ENCODE data around the gene SND1. TPM values are rescaled to one million over a fixed set of nuclear protein-coding genes. Genes with fewer than 3 reads are reported as not detected.

The SND1 gene
- total and polyA plus RNA-seq, 2 donors (not counting 1 experiment from before 2014, with no cell fraction given), result 44.4 to 165 TPM

- H3K27ac ChIP-seq (ENCODE audit: low read length in 2 of 2), result no peak overlapping the region
- Mint-ChIP-seq H3K27me3 (no peaks in the 10 kb centered on the region), H3K9me3 (ENCODE audit: insufficient read depth) (no peaks in the 10 kb centered on the region), H3K4me3 (no peak overlapping the region), H3K27ac (no peak overlapping the region), H3K4me1 (peaks cover 9% of the 10 kb centered on the region)
- no peaks in the 10 kb centered on the region for H3K27me3 ChIP-seq (replicated peaks in 1 of 4; ENCODE audit: control extremely low read depth in 1 of 4, control insufficient read depth in 3 of 4, insufficient read depth in 4 of 4, low read length in 3 of 4)
- H3K9me3 ChIP-seq (ENCODE audit: control extremely low read depth in 1 of 3, control insufficient read depth in 2 of 3, insufficient read depth in 1 of 3, low read length in 2 of 3), result no peaks in the 10 kb centered on the region
- DNase-seq (no peak), ATAC-seq (ENCODE audit: low read depth) (no peak)
- ChIA-PET POLR2A (no interaction called here), CTCF (no interaction called here)
- peaks cover 9% of the 10 kb centered on the region for H3K79me2 ChIP-seq (ENCODE audit: control insufficient read depth, insufficient read depth, low read length)
- no peak overlapping the region for H3K9ac ChIP-seq (ENCODE audit: low read length)
- H3K4me1 ChIP-seq (ENCODE audit: control insufficient read depth in 2 of 2, insufficient read depth in 2 of 2, low read length in 2 of 2), result peaks cover 6 to 7% of the 10 kb centered on the region in 2 donors
- H3K4me2 ChIP-seq (replicated peaks; ENCODE audit: low read depth, low read length, poor library complexity, severe bottlenecking), result no peak overlapping the region
- H3K4me3 ChIP-seq (ENCODE audit: control extremely low read depth in 1 of 5, extremely low read depth in 1 of 5, insufficient read depth in 1 of 5, low read depth in 2 of 5, low read length in 4 of 5), result no peak overlapping the region
- H2AFZ ChIP-seq (ENCODE audit: insufficient read depth, low read depth, low read length, poor library complexity, severe bottlenecking), result no peak overlapping the region
- intact Hi-C loops (cut with micrococcal nuclease), result no loop called here
- H4K20me1 ChIP-seq (ENCODE audit: control insufficient read depth, insufficient read depth, low read length, poor library complexity, severe bottlenecking), result no peaks in the 10 kb centered on the region
- no peak for TF ChIP-seq EZH2 (IDR thresholded peaks at IDR 0.05; ENCODE audit: borderline replicate concordance, insufficient read depth, low read depth, low read length, poor library complexity, severe bottlenecking)
- TF ChIP-seq CTCF (IDR thresholded peaks at IDR 0.05), result no peak
- WGBS (ENCODE audit: insufficient coverage), result no CpG with 5 or more reads among the region's 2 CpGs
- peaks cover 0 to 19% of the 10 kb centered on the region in 2 experiments for H3K36me3 ChIP-seq (replicated peaks in 1 of 2; ENCODE audit: control extremely low read depth in 1 of 2, control insufficient read depth in 1 of 2, extremely low read depth in 1 of 2, insufficient read depth in 2 of 2, low read length in 1 of 2)
Measured at GRCh38 chr7:127894588-127894987, 242.6 kb downstream of the SND1 start.

GRCh38 chr7:127895360-127895759, 243.4 kb downstream of the SND1 start:
- Histone ChIP-seq H4K20me1 (ENCODE audit: control insufficient read depth, insufficient read depth, low read length, poor library complexity, severe bottlenecking) (no peaks in the 10 kb centered on the region), H3K36me3 (replicated peaks in 1 of 2; ENCODE audit: control extremely low read depth in 1 of 2, control insufficient read depth in 1 of 2, extremely low read depth in 1 of 2, insufficient read depth in 2 of 2, low read length in 1 of 2) (peaks cover 0 to 13% of the 10 kb centered on the region in 2 experiments), H3K9ac (ENCODE audit: low read length) (no peak overlapping the region), H3K27me3 (replicated peaks in 1 of 4; ENCODE audit: control extremely low read depth in 1 of 4, control insufficient read depth in 3 of 4, insufficient read depth in 4 of 4, low read length in 3 of 4) (no peaks in the 10 kb centered on the region), H3K4me1 (ENCODE audit: control insufficient read depth in 2 of 2, insufficient read depth in 2 of 2, low read length in 2 of 2) (peaks cover 6 to 9% of the 10 kb centered on the region in 2 donors), H3K9me3 (ENCODE audit: control extremely low read depth in 1 of 3, control insufficient read depth in 2 of 3, insufficient read depth in 1 of 3, low read length in 2 of 3) (no peaks in the 10 kb centered on the region), H3K27ac (ENCODE audit: low read length in 2 of 2) (no peak overlapping the region), H3K4me3 (ENCODE audit: control extremely low read depth in 1 of 5, extremely low read depth in 1 of 5, insufficient read depth in 1 of 5, low read depth in 2 of 5, low read length in 4 of 5) (no peak overlapping the region), H3K79me2 (ENCODE audit: control insufficient read depth, insufficient read depth, low read length) (peaks cover 9% of the 10 kb centered on the region), H3K4me2 (replicated peaks; ENCODE audit: low read depth, low read length, poor library complexity, severe bottlenecking) (no peak overlapping the region), H2AFZ (ENCODE audit: insufficient read depth, low read depth, low read length, poor library complexity, severe bottlenecking) (no peak overlapping the region)
- Mint-ChIP-seq H3K27ac (no peak overlapping the region), H3K4me1 (peaks cover 15% of the 10 kb centered on the region), H3K9me3 (ENCODE audit: insufficient read depth) (no peaks in the 10 kb centered on the region), H3K27me3 (no peaks in the 10 kb centered on the region), H3K4me3 (no peak overlapping the region)
- DNase-seq, result no peak
- TF ChIP-seq EZH2 (IDR thresholded peaks at IDR 0.05; ENCODE audit: borderline replicate concordance, insufficient read depth, low read depth, low read length, poor library complexity, severe bottlenecking) (no peak), CTCF (IDR thresholded peaks at IDR 0.05) (no peak)
- no peak for ATAC-seq (ENCODE audit: low read depth)
- ChIA-PET CTCF (no interaction called here), POLR2A (no interaction called here)
- intact Hi-C loops (cut with micrococcal nuclease), result no loop called here
- 100% methylated on average over 4 of the region's 7 CpGs for WGBS (ENCODE audit: insufficient coverage)

Measured in B cell (primary cell).